Heart left ventricle (tissue), 16 donors: Measurements from ENCODE around the gene RPL21. TPM values are rescaled to one million over a fixed set of nuclear protein-coding genes. Genes with fewer than 3 reads are reported as not detected.

Experiments used
- ATAC-seq, 4 donors: fragments of 200-7000 bp; cut with Tn5 transposase; one replicate each; pipeline ENCODE4 v1.9.1; 2020 to 2022; ENCODE audit warnings: moderate library complexity in 4 of 4, mild to moderate bottlenecking in 3 of 4, moderate number of reproducible peaks in 1 of 4
- DNase-seq, 5 donors: peaks; one replicate each; pipeline ENCODE4 v3.0.0-alpha.2; 2020
- H3K27ac ChIP-seq, 12 donors: fragments of 200-600 bp; sonication (generic) in 4 of 12; one replicate each; pipeline versions ENCODE4 v1.5.0 to v1.8.0; 2016 to 2022; ENCODE audit warnings: mild to moderate bottlenecking in 2 of 12
- H3K27me3 ChIP-seq, 9 donors: fragments of 200-600 bp; sonication (generic) in 2 of 9; one replicate each; pipeline versions ENCODE4 v1.5.1 to v1.8.0; 2016 to 2022; ENCODE audit warnings: mild to moderate bottlenecking in 3 of 9
- H3K36me3 ChIP-seq, 9 donors: fragments of 200-600 bp; sonication (generic) in 2 of 9; one replicate each; pipeline versions ENCODE4 v1.5.0 to v1.8.0; 2018 to 2022; ENCODE audit warnings: mild to moderate bottlenecking in 2 of 9
- H3K4me1 ChIP-seq, 12 donors: fragments of 200-600 bp; sonication (generic) in 4 of 12; one replicate each; pipeline versions ENCODE4 v1.5.0 to v1.8.0; 2016 to 2022; ENCODE audit warnings: mild to moderate bottlenecking in 3 of 12
- H3K4me3 ChIP-seq, 12 donors: fragments of 200-600 bp; sonication (generic) in 4 of 12; one replicate each; pipeline versions ENCODE4 v1.5.0 to v1.8.0; 2017 to 2022; ENCODE audit warnings: mild to moderate bottlenecking in 9 of 12, moderate library complexity in 4 of 12
- H3K9me3 ChIP-seq, 12 donors: fragments of 200-600 bp; sonication (generic) in 4 of 12; one replicate each; pipeline versions ENCODE4 v1.5.0 to v1.8.0; 2016 to 2022; ENCODE audit warnings: mild to moderate bottlenecking in 1 of 12
- CTCF ChIP-seq, 12 donors: fragments of 200-600 bp; sonication (generic) in 4 of 12; IDR thresholded peaks; one replicate each; pipeline versions ENCODE4 v1.5.0 to v1.8.0; 2018 to 2022; ENCODE audit warnings: antibody characterized with exemption in 12 of 12, mild to moderate bottlenecking in 5 of 12
- POLR2A ChIP-seq, 2 donors: fragments of 450-650 bp; IDR thresholded peaks; one replicate each; pipeline ENCODE4 v1.6.1; 2017; ENCODE audit warnings: antibody characterized with exemption in 2 of 2, mild to moderate bottlenecking in 2 of 2, moderate library complexity in 2 of 2
- WGBS, 4 donors: extraction: QIAGEN DNeasy Blood & Tissue Kit in 2 of 4; methylation state at CpG; one replicate each; pipeline versions ENCODE4 v1.1.5 to v1.1.7; 2013 to 2018; 5-methylcytosine and 5-hydroxymethylcytosine counted together
- intact Hi-C, 10 donors: fragments of 100-400 bp; cut with DNase I; formaldehyde crosslinking; loops; one replicate each; pipeline versions ENCODE4 v1.11.1 to v1.14.2; 2022
- polyA plus RNA-seq, 2 donors: library from polyadenylated mRNA; stranded (reverse); fragments of 200-250 nt; gene quantifications; one replicate each; pipeline ENCODE4 v1.2.3, GENCODE V29; 2013
- total RNA-seq, 9 donors: library from RNA; depleted of rRNA in 2 of 9; stranded (reverse); fragments of >200 nt in 2 of 9; fragmentation: NEBNext Ultra II Directional in 3 of 9; extraction: Animal tissue kit (Norgen Biotek cat#: 25700) in 3 of 9; gene quantifications; one replicate each; pipeline versions ENCODE4 v1.1.0 to v1.2.4, GENCODE V29; 2016 to 2023
- donor health status: ischemic (EF 13 %, LVEDD 7.1; RV severe dilation, severe dysfunction).
- donor health status: healthy with polysubstance abuse.
- donor health status: DM: no; HTN: yes; CAD: no.
- donor health status: DM: no; HTN: no; CAD: no.
- donor health status: ischemic (EF 25% LVEDD 6.9; RV normal size, moderate dysfunction).
- donor health status: ischemic (EF 25% LVEDD 5.7; RV mildly dilated, moderate dysfunction).
- donor health status: healthy.
- donor health status: DM: yes; HTN: yes; CAD: no.
- donor health status: ischemic (EF 35%, LVEDD 5.7; RV mildly dilated, moderate dysfunction).
- donor health status: nonischemic (EF 11% LVEDD 7.7; RV severe dilation, severe dysfunction).
- donor health status: DM: yes; HTN: yes; CAD: no.
- donor health status: PGD.
- donor health status: ischemic (EF 29% LVEDD 5.4; RV normal size, mild dysfunction).
- donor health status: nonischemic (EF 23%, LVEDD 6.1; RV moderate dilation, normal function).

The RPL21 gene
- total and polyA plus RNA-seq, 11 donors = 292 to 1,593 (median 609) TPM

GRCh38 chr13:27257648-27258253 is 6.4 kb downstream of the RPL21 start:
- 84 to 88% (median 87%) methylated on average over 11 of the region's 11 CpGs for WGBS, 4 donors
- intact Hi-C loops = no loop called here
- H3K36me3 ChIP-seq = peaks cover 3 to 89% (median 68%) of the 10 kb centered on the region in 9 donors

GRCh38 chr13:27258637-27259386 is 7.5 kb downstream of the RPL21 start:
- no peak for DNase-seq
- H3K4me3 ChIP-seq = no peak overlapping the region
- peaks cover 0 to 52% (median 7%) of the 10 kb centered on the region in 12 donors for H3K4me1 ChIP-seq
- H3K36me3 ChIP-seq = peaks cover 3 to 86% (median 64%) of the 10 kb centered on the region in 9 donors
- peak overlapping the region in 1 of 12 donors; percentile 79 for H3K27ac ChIP-seq
- no peak for ATAC-seq
- intact Hi-C loops = no loop called here
- no peak for TF ChIP-seq CTCF (IDR thresholded peaks at IDR 0.05)
- no peaks in the 10 kb centered on the region for H3K27me3 ChIP-seq
- H3K9me3 ChIP-seq = no peaks in the 10 kb centered on the region
- WGBS, 4 donors = 84 to 97% (median 95%) methylated on average over 5 of the region's 5 CpGs

More at GRCh38 chr13:27257648-27258253, 6.4 kb downstream of the RPL21 start:
- DNase-seq (no peak), ATAC-seq (no peak)
- Histone ChIP-seq H3K4me1 (peaks cover 7 to 60% (median 16%) of the 10 kb centered on the region in 12 donors), H3K4me3 (no peak overlapping the region), H3K27ac (no peak overlapping the region), H3K27me3 (no peaks in the 10 kb centered on the region), H3K9me3 (no peaks in the 10 kb centered on the region)
- TF ChIP-seq POLR2A (IDR thresholded peaks at IDR 0.05) = no peak
- TF ChIP-seq CTCF (IDR thresholded peaks at IDR 0.05) = no peak

GRCh38 chr13:27259831-27260230 is 8.5 kb downstream of the RPL21 start:
- intact Hi-C loops = loop anchor here in 3 of 10 donors (10.0 kb wide), 3 partner anchors 165 to 285 kb away; partner anchors contain the start of gene GTF3A (in 1 of the 3)
- Histone ChIP-seq H3K36me3 (peaks cover 3 to 76% (median 54%) of the 10 kb centered on the region in 9 donors), H3K4me1 (peaks cover 0 to 43% (median 11%) of the 10 kb centered on the region in 12 donors), H3K4me3 (no peak overlapping the region), H3K9me3 (no peaks in the 10 kb centered on the region), H3K27me3 (no peaks in the 10 kb centered on the region), H3K27ac (peak overlapping the region in 1 of 12 donors; percentile 79)
- ATAC-seq = no peak
- 53 to 74% (median 63%) methylated on average over 2 of the region's 2 CpGs for WGBS, 4 donors
- TF ChIP-seq POLR2A (IDR thresholded peaks at IDR 0.05) = no peak
- no peak for TF ChIP-seq CTCF (IDR thresholded peaks at IDR 0.05)
- DNase-seq = no peak

- H3K27ac ChIP-seq = peak overlapping the region in 1 of 12 donors; percentile 79
- TF ChIP-seq CTCF (IDR thresholded peaks at IDR 0.05) (no peak), POLR2A (IDR thresholded peaks at IDR 0.05) (no peak)
- H3K36me3 ChIP-seq = peaks cover 3 to 60% (median 39%) of the 10 kb centered on the region in 9 donors
- DNase-seq = no peak
- H3K27me3 ChIP-seq = no peaks in the 10 kb centered on the region
- no peak for ATAC-seq
- intact Hi-C loops = loop anchor here in 3 of 10 donors (10.0 kb wide), 3 partner anchors 163 to 287 kb away; partner anchors contain the start of gene GTF3A (in 1 of the 3)
- 77 to 85% (median 82%) methylated on average over 5 of the region's 5 CpGs for WGBS, 4 donors
- no peaks in the 10 kb centered on the region for H3K9me3 ChIP-seq
- H3K4me3 ChIP-seq = no peak overlapping the region
- peaks cover 0 to 35% (median 9%) of the 10 kb centered on the region in 12 donors for H3K4me1 ChIP-seq
Measured at GRCh38 chr13:27261396-27261795, 10.0 kb downstream of the RPL21 start.
